Tibial artery (tissue), 4 donors: Measurements from ENCODE around the gene ELP4.

Experiments
- DNase-seq, 2 donors: peaks; one replicate each; pipeline ENCODE4 v3.0.0-alpha.2; 2019
- H3K27ac ChIP-seq, 2 donors: fragments of 200-600 bp; sonication (generic) in 1 of 2; 1 replicate in 1 of 2; 2 replicates in 1 of 2; pipeline ENCODE4 v1.5.1; 2018 to 2019; ENCODE audit warnings: mild to moderate bottlenecking in 1 of 2
- H3K27me3 ChIP-seq, 2 donors: fragments of 200-600 bp; sonication (generic) in 1 of 2; one replicate each; pipeline versions ENCODE4 v1.5.1 to v1.6.0; 2016 to 2019
- H3K36me3 ChIP-seq, 3 donors: fragments of 200-600 bp; sonication (generic) in 2 of 3; one replicate each; pipeline ENCODE4 v1.5.1; 2016 to 2019; ENCODE audit warnings: mild to moderate bottlenecking in 2 of 3
- H3K4me1 ChIP-seq, 4 donors: fragments of 200-600 bp; sonication (generic) in 2 of 4; 1 replicate in 3 of 4; 2 replicates in 1 of 4; pipeline ENCODE4 v1.5.1; 2016 to 2019
- H3K4me3 ChIP-seq, 2 donors: fragments of 200-600 bp; sonication (generic) in 1 of 2; 1 replicate in 1 of 2; 2 replicates in 1 of 2; pipeline ENCODE4 v1.5.1; 2018 to 2019; ENCODE audit warnings: mild to moderate bottlenecking in 2 of 2
- H3K9me3 ChIP-seq, 3 donors: fragments of 200-600 bp; sonication (generic) in 1 of 3; one replicate each; pipeline ENCODE4 v1.5.1; 2016 to 2019
- intact Hi-C: fragments of 100-400 bp; cut with DNase I; formaldehyde crosslinking; loops from one replicate; pipeline ENCODE4 v1.15.0; 2023; ENCODE audit warnings: low total_unique reads
- TF ChIP-seq, protein P1 (sequence below), 2 experiments: fragments of 200-600 bp in 1 of 2; fragments of 450-650 bp in 1 of 2; IDR thresholded peaks; one replicate each; pipeline ENCODE4 v1.5.1; 2017 to 2019; ENCODE audit warnings: antibody characterized with exemption in 2 of 2, mild to moderate bottlenecking in 1 of 2, moderate library complexity in 1 of 2

ELP4 gene

DNA sequence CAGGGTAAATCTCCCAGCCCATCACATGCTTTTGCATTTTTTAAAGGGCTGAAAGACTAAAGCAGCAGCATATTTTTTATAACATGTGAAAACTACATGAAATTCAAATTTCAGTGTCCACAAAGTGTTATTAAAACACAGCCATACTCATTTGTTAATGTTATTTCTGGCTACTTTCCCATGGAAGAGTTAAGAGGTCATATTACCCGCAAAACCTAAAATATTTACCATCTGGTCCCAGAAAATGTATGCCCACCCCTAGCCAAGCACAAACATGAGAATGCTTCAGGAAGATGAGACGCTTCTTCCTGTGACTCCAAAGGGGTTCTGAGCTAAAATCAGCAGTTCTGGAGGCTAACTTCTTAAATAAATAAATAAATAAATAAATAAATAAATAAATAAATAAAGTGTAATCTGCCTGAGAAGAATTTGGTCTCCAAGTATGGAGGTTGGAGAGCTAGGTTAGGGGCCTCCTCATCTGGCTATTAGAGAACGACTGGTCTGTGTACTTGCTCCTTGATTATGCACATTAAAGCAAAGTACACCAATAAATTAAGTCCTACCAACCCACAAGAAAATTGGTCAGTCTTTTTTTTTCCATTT, 9.9 kb upstream of the ELP4 start:
- H3K27ac ChIP-seq, result no peak overlapping the region
- H3K4me3 ChIP-seq, result no peak overlapping the region
- no peaks in the 10 kb centered on the region for H3K9me3 ChIP-seq
- peaks cover 0 to 1% (median 0%) of the 10 kb centered on the region in 3 donors for H3K36me3 ChIP-seq
- H3K4me1 ChIP-seq, result no peaks in the 10 kb centered on the region
- intact Hi-C loops, result no loop called here
- H3K27me3 ChIP-seq, result no peaks in the 10 kb centered on the region
- TF ChIP-seq, protein P1, sequence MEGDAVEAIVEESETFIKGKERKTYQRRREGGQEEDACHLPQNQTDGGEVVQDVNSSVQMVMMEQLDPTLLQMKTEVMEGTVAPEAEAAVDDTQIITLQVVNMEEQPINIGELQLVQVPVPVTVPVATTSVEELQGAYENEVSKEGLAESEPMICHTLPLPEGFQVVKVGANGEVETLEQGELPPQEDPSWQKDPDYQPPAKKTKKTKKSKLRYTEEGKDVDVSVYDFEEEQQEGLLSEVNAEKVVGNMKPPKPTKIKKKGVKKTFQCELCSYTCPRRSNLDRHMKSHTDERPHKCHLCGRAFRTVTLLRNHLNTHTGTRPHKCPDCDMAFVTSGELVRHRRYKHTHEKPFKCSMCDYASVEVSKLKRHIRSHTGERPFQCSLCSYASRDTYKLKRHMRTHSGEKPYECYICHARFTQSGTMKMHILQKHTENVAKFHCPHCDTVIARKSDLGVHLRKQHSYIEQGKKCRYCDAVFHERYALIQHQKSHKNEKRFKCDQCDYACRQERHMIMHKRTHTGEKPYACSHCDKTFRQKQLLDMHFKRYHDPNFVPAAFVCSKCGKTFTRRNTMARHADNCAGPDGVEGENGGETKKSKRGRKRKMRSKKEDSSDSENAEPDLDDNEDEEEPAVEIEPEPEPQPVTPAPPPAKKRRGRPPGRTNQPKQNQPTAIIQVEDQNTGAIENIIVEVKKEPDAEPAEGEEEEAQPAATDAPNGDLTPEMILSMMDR (IDR thresholded peaks at IDR 0.05), result no peak
- DNase-seq, result no peak

DNA sequence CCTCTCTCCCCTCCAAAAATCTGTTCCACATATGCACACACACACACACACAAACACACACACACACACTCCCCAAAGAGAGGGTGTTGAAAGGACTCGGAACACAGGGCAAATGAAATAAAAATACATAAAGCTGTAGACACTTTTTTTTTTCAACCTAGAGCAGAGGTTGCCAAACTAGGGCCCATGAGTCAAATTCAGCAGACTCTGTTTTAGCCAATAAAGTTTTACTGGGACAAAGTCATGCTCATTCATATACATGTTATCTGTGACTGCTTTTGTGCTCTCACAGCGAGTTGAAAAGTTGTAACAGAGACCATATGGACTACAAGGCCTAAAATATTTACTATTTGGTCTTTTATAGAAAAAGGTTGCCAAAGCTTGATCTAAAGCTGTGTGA, 9.0 kb upstream of the ELP4 start:
- no peaks in the 10 kb centered on the region for H3K4me1 ChIP-seq
- DNase-seq, result no peak
- peaks cover 0 to 5% (median 4%) of the 10 kb centered on the region in 3 donors for H3K36me3 ChIP-seq
- intact Hi-C loops, result no loop called here
- H3K9me3 ChIP-seq, result no peaks in the 10 kb centered on the region
- no peak overlapping the region for H3K27ac ChIP-seq
- TF ChIP-seq, protein P1 (IDR thresholded peaks at IDR 0.05), result no peak
- H3K4me3 ChIP-seq, result no peak overlapping the region
- H3K27me3 ChIP-seq, result no peaks in the 10 kb centered on the region

DNA sequence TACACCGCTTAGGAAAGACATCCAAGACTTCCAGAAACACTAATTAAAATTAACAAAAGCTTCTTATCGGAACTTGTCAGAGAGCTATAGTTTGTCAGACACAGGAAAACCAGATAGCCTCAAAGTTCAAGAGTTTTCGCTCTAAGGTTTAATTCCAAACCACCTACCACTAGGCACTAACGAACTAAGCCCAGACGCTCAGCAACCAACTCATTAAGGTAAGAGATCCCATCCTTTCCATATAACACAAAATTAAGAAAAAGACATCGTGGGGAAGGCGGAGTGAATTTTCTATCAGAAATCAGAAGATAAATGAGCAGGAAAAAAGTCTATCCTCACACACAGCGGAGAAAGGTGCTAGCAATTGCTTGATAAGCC, 527 bp upstream of the ELP4 start:
- H3K36me3 ChIP-seq, result peaks cover 0 to 5% (median 4%) of the 10 kb centered on the region in 3 donors
- TF ChIP-seq, protein P1 (IDR thresholded peaks at IDR 0.05), result no peak
- intact Hi-C loops, result no loop called here
- H3K4me3 ChIP-seq, result peak overlapping the region; percentile 68 to 73
- peaks cover 0 to 18% (median 1%) of the 10 kb centered on the region in 4 donors for H3K4me1 ChIP-seq
- H3K27me3 ChIP-seq, result no peaks in the 10 kb centered on the region
- DNase-seq, result no peak
- peak overlapping the region; percentile 83 to 84 for H3K27ac ChIP-seq
- no peaks in the 10 kb centered on the region for H3K9me3 ChIP-seq

DNA sequence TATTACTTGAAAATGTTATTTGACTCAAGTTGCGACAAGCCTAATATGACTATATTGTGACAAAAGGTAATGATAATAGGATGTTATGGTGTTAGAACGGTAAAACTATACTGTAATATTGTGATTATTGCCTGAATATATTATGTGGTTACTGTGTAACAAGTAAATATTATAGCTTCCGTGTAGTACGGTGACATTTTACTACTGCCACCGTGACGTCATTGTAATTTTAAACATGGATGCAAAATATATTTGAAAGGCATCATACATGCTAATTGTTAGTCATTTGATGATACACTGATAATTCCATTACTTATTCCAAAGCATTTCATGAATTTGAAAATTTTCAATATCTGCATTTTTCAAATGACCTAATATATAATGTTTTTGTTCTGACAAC, 2.5 kb downstream of the ELP4 start:
- intact Hi-C loops, result no loop called here
- Histone ChIP-seq H3K27ac (no peak overlapping the region), H3K9me3 (no peaks in the 10 kb centered on the region), H3K4me1 (peaks cover 0 to 18% (median 1%) of the 10 kb centered on the region in 4 donors), H3K27me3 (no peaks in the 10 kb centered on the region), H3K36me3 (no peaks in the 10 kb centered on the region), H3K4me3 (no peak overlapping the region)
- TF ChIP-seq, protein P1 (IDR thresholded peaks at IDR 0.05), result no peak
- DNase-seq, result no peak

DNA sequence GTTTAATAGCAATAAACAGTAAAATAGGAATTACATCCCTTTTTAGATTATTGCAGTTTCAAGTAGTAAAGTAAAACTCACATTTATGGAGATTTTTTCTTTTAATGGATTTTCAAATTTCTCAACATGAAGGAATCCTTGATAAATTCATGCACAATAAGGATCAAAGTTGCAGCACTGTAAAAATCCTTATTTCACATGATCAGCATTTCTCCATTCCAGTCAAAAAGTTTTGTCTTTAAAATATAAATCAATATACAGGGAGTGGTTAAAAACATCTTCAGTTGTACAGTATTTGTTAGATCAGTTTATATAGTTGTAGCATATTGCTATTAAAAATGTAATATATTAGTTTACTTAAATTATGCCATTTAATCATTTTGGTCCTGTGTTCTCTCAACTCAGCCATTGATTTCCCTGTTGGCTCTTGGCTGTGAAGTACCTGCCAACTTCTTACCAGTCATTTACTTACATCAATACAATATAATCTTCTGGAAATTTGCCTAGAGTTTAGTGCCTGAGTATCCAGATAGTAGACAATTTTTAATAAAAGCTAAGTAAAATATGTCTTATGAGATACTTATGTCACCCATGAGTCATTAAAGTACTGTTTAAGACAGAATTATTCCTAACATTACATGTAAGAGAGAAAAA, 12.1 kb downstream of the ELP4 start:
- Histone ChIP-seq H3K9me3 (no peaks in the 10 kb centered on the region), H3K36me3 (peaks cover 0 to 5% (median 3%) of the 10 kb centered on the region in 3 donors), H3K4me1 (no peaks in the 10 kb centered on the region), H3K27me3 (no peaks in the 10 kb centered on the region), H3K27ac (no peak overlapping the region), H3K4me3 (no peak overlapping the region)
- no peak for DNase-seq
- intact Hi-C loops, result no loop called here
- TF ChIP-seq, protein P1 (IDR thresholded peaks at IDR 0.05), result no peak
